ENCODE data around the gene OR51B2. TPM values are rescaled to one million over a fixed set of nuclear protein-coding genes. Genes with fewer than 3 reads are reported as not detected.
"Not testable (repeated sequence)": the region's sequence is repeated elsewhere in the genome, so short reads cannot be mapped to it uniquely, and the experiment has no call there.

The OR51B2 gene
- polyA plus RNA-seq (ENCODE audit: low read depth in 6 of 6): not detected

- Mint-ChIP-seq H3K27ac (no peak within 1 kb of the TSS), H3K4me3 (no peak within 1 kb of the TSS), H3K36me3 (no peaks in the 10 kb centered on the region), H3K9me3 (no peaks in the 10 kb centered on the region), H3K4me1 (no peaks in the 10 kb centered on the region), H3K27me3 (no peaks in the 10 kb centered on the region)
- no peak for ATAC-seq (ENCODE audit: low read depth in 2 of 2)
- no peak for DNase-seq
Measured at GRCh38 chr11:5324197-5324596, at the start of gene OR51B2. Gene OR51B2 (minus strand): TSS chr11:5324297. CDS start chr11:5324297, 0 bp downstream.

- DNase-seq: no peak
- Mint-ChIP-seq H3K27me3 (peaks cover 6 to 8% (median 8%) of the 10 kb centered on the region in 3 donors), H3K27ac (no peak overlapping the region), H3K4me3 (no peak overlapping the region), H3K36me3 (no peaks in the 10 kb centered on the region), H3K9me3 (peaks cover 0 to 10% (median 2%) of the 10 kb centered on the region in 7 donors), H3K4me1 (no peaks in the 10 kb centered on the region)
- no peak for ATAC-seq (ENCODE audit: low read depth in 2 of 2)
Measured at GRCh38 chr11:5369789-5370188, 45.7 kb upstream of the OR51B2 start.

GRCh38 chr11:5368502-5369043, 44.5 kb upstream of the OR51B2 start:
- peaks cover 0 to 10% (median 2%) of the 10 kb centered on the region in 7 donors for H3K9me3 Mint-ChIP-seq
- H3K27ac Mint-ChIP-seq: no peak overlapping the region
- DNase-seq: no peak
- no peak overlapping the region for H3K4me3 Mint-ChIP-seq
- H3K36me3 Mint-ChIP-seq: no peaks in the 10 kb centered on the region
- no peaks in the 10 kb centered on the region for H3K4me1 Mint-ChIP-seq
- no peak for ATAC-seq (ENCODE audit: low read depth in 2 of 2)
- H3K27me3 Mint-ChIP-seq: peaks cover 0 to 8% (median 8%) of the 10 kb centered on the region in 3 donors

- DNase-seq (no peak), ATAC-seq (ENCODE audit: low read depth in 2 of 2) (no peak)
- Mint-ChIP-seq H3K9me3 (peaks cover 0 to 5% (median 1%) of the 10 kb centered on the region in 7 donors), H3K36me3 (no peaks in the 10 kb centered on the region), H3K27ac (no peak overlapping the region), H3K27me3 (peaks cover 0 to 8% (median 8%) of the 10 kb centered on the region in 3 donors), H3K4me3 (no peak overlapping the region), H3K4me1 (no peaks in the 10 kb centered on the region)
Measured at GRCh38 chr11:5367448-5368074, 43.5 kb upstream of the OR51B2 start.

- Mint-ChIP-seq H3K4me3 (no peak overlapping the region), H3K4me1 (no peaks in the 10 kb centered on the region), H3K36me3 (no peaks in the 10 kb centered on the region), H3K9me3 (peaks cover 0 to 5% (median 2%) of the 10 kb centered on the region in 7 donors), H3K27me3 (peaks cover 0 to 11% (median 8%) of the 10 kb centered on the region in 3 donors), H3K27ac (no peak overlapping the region)
- ATAC-seq (ENCODE audit: low read depth in 2 of 2): no peak
- no peak for DNase-seq
Measured at GRCh38 chr11:5366856-5367255, 42.8 kb upstream of the OR51B2 start.

GRCh38 chr11:5366365-5366764, 42.3 kb upstream of the OR51B2 start:
- not testable (repeated sequence) for ATAC-seq (ENCODE audit: low read depth in 2 of 2); H3K27ac Mint-ChIP-seq; H3K4me1 Mint-ChIP-seq; H3K4me3 Mint-ChIP-seq; DNase-seq; H3K36me3 Mint-ChIP-seq; H3K9me3 Mint-ChIP-seq
- H3K27me3 Mint-ChIP-seq: peaks cover 0 to 12% (median 8%) of the 10 kb centered on the region in 3 donors

- Mint-ChIP-seq H3K4me3 (no peak overlapping the region), H3K27ac (no peak overlapping the region), H3K36me3 (no peaks in the 10 kb centered on the region), H3K4me1 (no peaks in the 10 kb centered on the region), H3K27me3 (peaks cover 0 to 12% (median 8%) of the 10 kb centered on the region in 3 donors), H3K9me3 (peaks cover 0 to 8% (median 2%) of the 10 kb centered on the region in 7 donors)
- no peak for DNase-seq
- no peak for ATAC-seq (ENCODE audit: low read depth in 2 of 2)
Measured at GRCh38 chr11:5364214-5364613, 40.1 kb upstream of the OR51B2 start.

GRCh38 chr11:5363679-5364078, 39.6 kb upstream of the OR51B2 start:
- ATAC-seq (ENCODE audit: low read depth in 2 of 2) (no peak), DNase-seq (no peak)
- no peaks in the 10 kb centered on the region for H3K4me1 Mint-ChIP-seq
- H3K4me3 Mint-ChIP-seq: no peak overlapping the region
- H3K27me3 Mint-ChIP-seq: peaks cover 0 to 12% (median 8%) of the 10 kb centered on the region in 3 donors
- H3K27ac Mint-ChIP-seq: no peak overlapping the region
- peaks cover 0 to 8% (median 4%) of the 10 kb centered on the region in 7 donors for H3K9me3 Mint-ChIP-seq
- H3K36me3 Mint-ChIP-seq: no peaks in the 10 kb centered on the region

- H3K4me3 Mint-ChIP-seq: no peak overlapping the region
- no peak for ATAC-seq (ENCODE audit: low read depth in 2 of 2)
- no peaks in the 10 kb centered on the region for H3K4me1 Mint-ChIP-seq
- no peaks in the 10 kb centered on the region for H3K36me3 Mint-ChIP-seq
- H3K9me3 Mint-ChIP-seq: peaks cover 0 to 8% (median 4%) of the 10 kb centered on the region in 7 donors
- H3K27ac Mint-ChIP-seq: no peak overlapping the region
- DNase-seq: no peak
- H3K27me3 Mint-ChIP-seq: peaks cover 0 to 12% (median 8%) of the 10 kb centered on the region in 3 donors
Measured at GRCh38 chr11:5362017-5362625, 38.0 kb upstream of the OR51B2 start.

- not testable (repeated sequence) for H3K4me1 Mint-ChIP-seq; ATAC-seq (ENCODE audit: low read depth in 2 of 2); H3K9me3 Mint-ChIP-seq; H3K27ac Mint-ChIP-seq; DNase-seq; H3K36me3 Mint-ChIP-seq; H3K4me3 Mint-ChIP-seq
- H3K27me3 Mint-ChIP-seq: peaks cover 7 to 15% (median 8%) of the 10 kb centered on the region in 3 donors
Measured at GRCh38 chr11:5356031-5356430, 31.9 kb upstream of the OR51B2 start.

GRCh38 chr11:5351208-5351607, 27.1 kb upstream of the OR51B2 start, which contains the start of gene OR51B6:
Gene OR51B6 (plus strand): TSS chr11:5351508. CDS start chr11:5351508, 0 bp downstream.
- H3K27ac Mint-ChIP-seq: no peak within 1 kb of the TSS
- peaks cover 0 to 2% (median 0%) of the 10 kb centered on the region in 7 donors for H3K9me3 Mint-ChIP-seq
- no peak within 1 kb of the TSS for H3K4me3 Mint-ChIP-seq
- H3K4me1 Mint-ChIP-seq: no peaks in the 10 kb centered on the region
- H3K27me3 Mint-ChIP-seq: peaks cover 7 to 25% (median 22%) of the 10 kb centered on the region in 3 donors
- DNase-seq (no peak), ATAC-seq (ENCODE audit: low read depth in 2 of 2) (no peak)
- H3K36me3 Mint-ChIP-seq: no peaks in the 10 kb centered on the region

- no peak overlapping the region for H3K27ac Mint-ChIP-seq
Measured at GRCh38 chr11:5349550-5349949, 25.5 kb upstream of the OR51B2 start.

GRCh38 chr11:5348551-5349194, 24.6 kb upstream of the OR51B2 start:
- no peaks in the 10 kb centered on the region for H3K4me1 Mint-ChIP-seq
- H3K27ac Mint-ChIP-seq: no peak overlapping the region
- no peak for DNase-seq
- H3K36me3 Mint-ChIP-seq: no peaks in the 10 kb centered on the region
- H3K27me3 Mint-ChIP-seq: peaks cover 7 to 25% (median 22%) of the 10 kb centered on the region in 3 donors
- ATAC-seq (ENCODE audit: low read depth in 2 of 2): no peak
- H3K9me3 Mint-ChIP-seq: peaks cover 0 to 2% (median 0%) of the 10 kb centered on the region in 7 donors
- no peak overlapping the region for H3K4me3 Mint-ChIP-seq

More at GRCh38 chr11:5349550-5349949, 25.5 kb upstream of the OR51B2 start:
- ATAC-seq (ENCODE audit: low read depth in 2 of 2) (no peak), DNase-seq (no peak)
- no peaks in the 10 kb centered on the region for H3K36me3 Mint-ChIP-seq
- no peaks in the 10 kb centered on the region for H3K4me1 Mint-ChIP-seq
- peaks cover 7 to 25% (median 22%) of the 10 kb centered on the region in 3 donors for H3K27me3 Mint-ChIP-seq
- no peak overlapping the region for H3K4me3 Mint-ChIP-seq
- H3K9me3 Mint-ChIP-seq: peaks cover 0 to 2% (median 0%) of the 10 kb centered on the region in 7 donors

Measured in naive B cell (primary cell).